Suprapubic skin (tissue), 4 donors: Measurements from ENCODE around the gene DRAP1. TPM values are rescaled to one million over a fixed set of nuclear protein-coding genes. Genes with fewer than 3 reads are reported as not detected.
"Not testable (repeated sequence)": the region's sequence is repeated elsewhere in the genome, so short reads cannot be mapped to it uniquely, and the experiment has no call there.

ENCODE experiments used
- DNase-seq, 2 donors: peaks; one replicate each; pipeline ENCODE4 v3.0.0-alpha.2; 2019; ENCODE audit warnings: low spot score in 2 of 2
- H3K27ac ChIP-seq: fragments of 200-600 bp; sonication (generic); one replicate; pipeline ENCODE4 v1.5.1; 2019
- H3K27me3 ChIP-seq: fragments of 200-600 bp; sonication (generic); one replicate; pipeline ENCODE4 v1.5.1; 2019
- H3K36me3 ChIP-seq: fragments of 200-600 bp; sonication (generic); one replicate; pipeline ENCODE4 v1.5.1; 2019
- H3K4me1 ChIP-seq: fragments of 200-600 bp; sonication (generic); one replicate; pipeline ENCODE4 v1.5.1; 2019
- H3K4me3 ChIP-seq: fragments of 200-600 bp; sonication (generic); one replicate; pipeline ENCODE4 v1.5.1; 2019; ENCODE audit warnings: mild to moderate bottlenecking
- H3K9me3 ChIP-seq: fragments of 200-600 bp; sonication (generic); one replicate; pipeline ENCODE4 v1.5.1; 2019
- CTCF ChIP-seq, 2 donors: fragments of 200-600 bp in 1 of 2; fragments of 450-650 bp in 1 of 2; sonication (generic) in 1 of 2; IDR thresholded peaks; one replicate each; pipeline ENCODE4 v1.5.1; 2016 to 2019; ENCODE audit warnings: antibody characterized with exemption in 2 of 2, mild to moderate bottlenecking in 1 of 2, moderate library complexity in 1 of 2
- EP300 ChIP-seq: sonication (generic); formaldehyde crosslinking; IDR thresholded peaks from one replicate; pipeline ENCODE4 v1.6.1; 2017; ENCODE audit warnings: antibody characterized with exemption
- POLR2A ChIP-seq, 2 donors: fragments of 450-650 bp; IDR thresholded peaks; one replicate each; pipeline ENCODE4 v1.6.1; 2017; ENCODE audit warnings: antibody characterized with exemption in 2 of 2, mild to moderate bottlenecking in 2 of 2, moderate library complexity in 2 of 2
- POLR2AphosphoS5 ChIP-seq, 3 donors: sonication (generic); formaldehyde crosslinking; IDR thresholded peaks; one replicate each; pipeline ENCODE4 v1.6.1; 2017; ENCODE audit warnings: antibody characterized with exemption in 3 of 3
- WGBS: methylation state at CpG from one replicate; pipeline ENCODE4 v1.1.5; 2018; 5-methylcytosine and 5-hydroxymethylcytosine counted together
- total RNA-seq, 4 donors: library from RNA; depleted of rRNA; stranded (reverse); fragments of >200 nt; gene quantifications; one replicate each; pipeline ENCODE4 v1.1.0, GENCODE V29; 2016

Gene DRAP1
- total RNA-seq, 4 donors from 2014 or later: 54.2 to 82.5 (median 68.0) TPM

- peak overlapping the region; percentile 65 for H3K4me3 ChIP-seq
- DNase-seq: peak in 1 of 2 donors; percentile 78
- peaks cover 66% of the 10 kb centered on the region for H3K4me1 ChIP-seq
- H3K9me3 ChIP-seq: no peaks in the 10 kb centered on the region
- no peaks in the 10 kb centered on the region for H3K36me3 ChIP-seq
- TF ChIP-seq EP300 (no peak), CTCF (IDR thresholded peaks at IDR 0.05) (no peak), POLR2A (IDR thresholded peaks at IDR 0.05) (no peak)
- 14% methylated on average over 31 of the region's 57 CpGs for whole genome bisulfite sequencing
- H3K27me3 ChIP-seq: no peaks in the 10 kb centered on the region
- H3K27ac ChIP-seq: peak overlapping the region; percentile 95
Observed at GRCh38 chr11:65891219-65892136, 27.7 kb upstream of the DRAP1 start.

DNA sequence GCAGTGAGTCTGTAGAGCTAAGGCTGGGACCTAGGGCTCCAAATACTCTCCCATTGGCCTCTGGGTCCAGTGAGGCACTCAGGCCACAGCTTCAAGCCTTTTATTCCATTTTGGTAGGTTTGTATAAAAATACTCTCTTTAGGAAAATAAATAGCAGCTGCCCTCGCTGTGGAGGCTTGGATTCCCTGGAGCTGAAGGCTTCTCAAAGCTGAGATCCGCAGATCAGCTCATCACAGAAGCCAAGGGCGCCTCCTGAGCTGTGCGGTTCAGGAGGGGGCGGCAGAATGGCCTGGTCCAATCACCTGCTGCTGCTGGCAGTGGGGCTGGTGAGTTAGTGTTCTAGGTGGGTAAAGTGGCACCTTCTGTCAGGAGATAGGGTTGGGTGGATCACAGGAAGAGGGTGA, 27.1 kb upstream of the DRAP1 start:
- H3K36me3 ChIP-seq, H3K9me3 ChIP-seq, H3K27me3 ChIP-seq, DNase-seq: not testable (repeated sequence)
- peak overlapping the region; percentile 65 for H3K4me3 ChIP-seq
- peak overlapping the region; percentile 95 for H3K27ac ChIP-seq
- WGBS: 57% methylated on average over 4 of the region's 5 CpGs
- H3K4me1 ChIP-seq: peaks cover 62% of the 10 kb centered on the region

DNA sequence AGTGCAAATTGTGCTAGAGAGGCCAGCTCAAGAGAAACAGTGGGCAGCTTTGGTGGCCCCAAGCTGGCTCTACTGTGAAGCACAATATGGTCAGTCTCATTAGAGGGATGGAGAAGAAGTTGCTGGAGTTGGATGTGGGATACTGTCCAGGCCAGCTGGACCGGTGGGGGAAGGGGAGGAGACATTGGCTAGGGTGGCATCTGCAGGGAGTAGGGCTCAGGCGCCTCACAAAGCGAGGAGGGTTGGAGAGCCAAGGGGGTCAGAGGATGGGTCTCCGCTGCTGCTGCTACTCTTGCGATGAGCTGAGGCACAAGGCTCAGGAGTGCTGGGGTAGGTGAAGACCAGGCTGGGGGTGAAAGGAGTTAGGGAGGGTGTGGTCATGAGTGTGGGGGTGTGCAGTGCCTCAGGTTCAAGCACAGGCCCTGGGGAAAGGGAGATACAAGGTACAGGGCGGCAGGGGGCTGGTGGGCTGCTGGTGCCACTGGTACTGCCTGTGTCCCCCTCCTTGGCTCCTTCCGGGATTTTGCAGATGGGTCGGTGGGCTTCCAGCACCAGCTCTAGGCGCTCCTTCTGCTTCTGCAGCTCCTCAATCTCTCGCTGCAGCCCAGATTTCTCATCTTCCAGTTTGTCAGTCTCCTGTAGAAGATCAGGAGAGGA, 26.4 kb upstream of the DRAP1 start:
- H3K36me3 ChIP-seq: no peaks in the 10 kb centered on the region
- 77% methylated on average over 10 of the region's 10 CpGs for WGBS
- H3K9me3 ChIP-seq: no peaks in the 10 kb centered on the region
- H3K27me3 ChIP-seq: no peaks in the 10 kb centered on the region
- DNase-seq: no peak
- peak overlapping the region; percentile 95 for H3K27ac ChIP-seq
- H3K4me3 ChIP-seq: peak overlapping the region; percentile 65
- H3K4me1 ChIP-seq: peaks cover 56% of the 10 kb centered on the region
- no peak for TF ChIP-seq EP300
- no peak for TF ChIP-seq POLR2A (IDR thresholded peaks at IDR 0.05)
- no peak for TF ChIP-seq POLR2AphosphoS5 (IDR thresholded peaks at IDR 0.05)

DNA sequence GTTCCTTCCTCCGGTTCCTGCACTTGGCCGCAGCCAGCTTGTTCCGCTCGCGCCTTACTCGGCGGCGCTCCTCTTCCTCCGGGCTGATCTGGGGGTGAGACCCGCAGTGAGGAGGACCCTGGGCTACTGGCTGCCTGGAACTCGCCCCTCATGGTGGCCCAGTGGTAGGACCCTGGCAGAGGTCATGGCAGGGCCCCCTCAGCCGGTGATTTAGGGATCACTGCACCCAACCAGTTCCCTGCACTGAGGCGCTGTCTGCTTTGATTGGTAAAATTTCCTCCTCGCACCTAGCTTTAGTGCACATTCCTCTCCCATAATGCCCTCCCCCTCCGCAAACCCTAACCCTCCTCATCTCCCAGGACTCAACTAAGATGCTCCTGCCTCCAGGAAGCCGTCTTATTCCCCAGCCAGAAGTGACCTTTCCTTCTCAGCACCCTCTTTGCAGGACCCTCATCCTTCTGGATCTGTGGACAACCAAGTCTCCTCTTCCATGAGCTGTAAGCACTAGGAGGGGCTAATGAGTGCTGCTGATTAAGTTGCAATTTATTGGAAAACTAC, 25.1 kb upstream of the DRAP1 start:
- H3K4me1 ChIP-seq: peaks cover 58% of the 10 kb centered on the region
- WGBS: 68% methylated on average over 16 of the region's 16 CpGs

GRCh38 chr11:65895482-65895981, 23.7 kb upstream of the DRAP1 start:
- Histone ChIP-seq H3K27me3 (no peaks in the 10 kb centered on the region), H3K4me1 (peaks cover 58% of the 10 kb centered on the region), H3K27ac (no peak overlapping the region), H3K9me3 (no peaks in the 10 kb centered on the region), H3K4me3 (no peak overlapping the region), H3K36me3 (no peaks in the 10 kb centered on the region)
- WGBS: 85% methylated on average over 5 of the region's 5 CpGs
- no peak for DNase-seq
- TF ChIP-seq EP300: no peak
- no peak for TF ChIP-seq POLR2A (IDR thresholded peaks at IDR 0.05)
- no peak for TF ChIP-seq CTCF (IDR thresholded peaks at IDR 0.05)
- TF ChIP-seq POLR2AphosphoS5 (IDR thresholded peaks at IDR 0.05): no peak

More for the DNA sequence above, 25.1 kb upstream of the DRAP1 start:
- Histone ChIP-seq H3K36me3 (no peaks in the 10 kb centered on the region), H3K27ac (peak overlapping the region; percentile 25), H3K9me3 (no peaks in the 10 kb centered on the region), H3K27me3 (no peaks in the 10 kb centered on the region), H3K4me3 (peak overlapping the region; percentile 30)
- TF ChIP-seq EP300 (no peak), CTCF (IDR thresholded peaks at IDR 0.05) (no peak), POLR2A (IDR thresholded peaks at IDR 0.05) (no peak), POLR2AphosphoS5 (IDR thresholded peaks at IDR 0.05) (no peak)
- peak in 1 of 2 donors; percentile 79 for DNase-seq
